Head of caudate nucleus (tissue), 42 donors: Measurements from ENCODE around the gene CSMD2.

Experiments used
- DNase-seq, 42 donors: peaks; one replicate each; pipeline versions ENCODE4 v3.0.0 to v3.0.0-alpha.2; 2020 to 2021; ENCODE audit warnings: mixed read lengths in 7 of 42
- intact Hi-C: fragments of 100-400 bp; cut with DNase I; formaldehyde crosslinking; loops from one replicate; pipeline ENCODE4 v1.15.0; 2022

Gene CSMD2

DNA sequence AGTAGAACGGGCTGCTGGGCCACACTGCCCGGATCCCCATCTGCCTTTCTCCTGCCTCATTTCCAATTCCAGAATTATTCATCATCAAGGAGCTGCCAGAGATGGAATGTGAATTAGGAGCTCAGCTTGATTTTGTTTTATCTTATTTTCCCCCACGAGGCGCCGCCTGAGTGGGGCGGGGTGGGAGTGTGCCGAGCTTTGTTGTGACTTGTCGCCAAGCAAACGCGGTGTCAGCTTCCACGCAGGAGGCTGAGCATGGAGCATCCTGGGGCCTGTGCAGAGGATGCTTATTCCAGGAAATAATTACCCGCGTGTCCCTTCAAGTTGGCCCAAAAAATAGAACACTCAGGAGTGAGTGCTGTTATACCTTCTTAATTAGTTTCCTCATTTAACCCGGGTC is 209.9 kb downstream of the CSMD2 start:
- intact Hi-C loops: no loop called here
- DNase-seq: peak in 24 of 42 donors; percentile 19 to 65 (median 39)

DNA sequence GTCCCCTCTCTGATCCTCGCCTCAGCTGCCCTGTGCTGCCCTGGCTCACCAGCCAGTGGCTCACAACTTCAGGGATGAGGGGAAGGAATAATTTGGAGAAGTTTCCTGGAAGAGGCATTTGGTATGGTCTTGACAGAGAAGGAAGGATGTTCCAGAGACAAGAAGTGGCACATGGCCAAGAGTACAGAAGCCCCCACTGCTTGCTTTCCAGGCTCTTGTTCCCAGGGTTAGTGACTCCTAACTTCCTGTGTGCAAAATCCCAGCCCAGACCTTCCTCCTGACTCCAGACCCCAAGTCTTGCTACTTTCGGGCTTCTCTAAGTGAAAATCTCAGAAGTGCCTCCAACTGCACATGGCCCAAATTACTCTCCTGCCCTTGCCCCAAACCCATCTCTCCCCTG is 215.5 kb downstream of the CSMD2 start:
- intact Hi-C loops: no loop called here
- no peak for DNase-seq

GRCh38 chr1:33948291-33948690 is 216.7 kb downstream of the CSMD2 start:
- DNase-seq: no peak
- intact Hi-C loops: no loop called here

- intact Hi-C loops: no loop called here
These were observed 218.2 kb downstream of the CSMD2 start for GRCh38 chr1:33946836-33947235.

DNA sequence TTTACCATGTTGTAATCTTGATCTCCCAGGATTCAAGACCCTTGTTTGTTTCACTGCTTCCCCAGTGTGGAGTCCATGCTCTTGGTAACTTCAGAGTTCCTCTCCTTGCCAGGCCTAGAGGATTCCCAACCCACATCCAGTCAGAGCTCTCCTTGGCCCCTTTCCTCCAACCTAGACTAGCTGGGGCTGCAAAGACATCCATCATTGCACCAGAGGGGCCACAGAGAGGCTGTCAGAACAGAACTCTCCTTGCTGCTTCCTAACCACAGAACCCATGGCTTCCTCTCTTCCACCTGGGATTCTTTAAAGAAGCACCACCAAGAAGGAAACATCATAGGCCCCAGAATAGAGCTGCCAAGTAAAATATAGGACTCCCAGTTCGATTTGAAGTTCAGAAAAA is 220.2 kb downstream of the CSMD2 start:
- intact Hi-C loops: no loop called here
- no peak for DNase-seq

More at GRCh38 chr1:33946836-33947235, 218.2 kb downstream of the CSMD2 start:
- no peak for DNase-seq

GRCh38 chr1:33943978-33944377 is 221.1 kb downstream of the CSMD2 start:
- DNase-seq: no peak

GRCh38 chr1:33932871-33933270 is 232.2 kb downstream of the CSMD2 start:
- intact Hi-C loops: no loop called here
- DNase-seq: no peak

More at GRCh38 chr1:33943978-33944377, 221.1 kb downstream of the CSMD2 start:
- intact Hi-C loops: no loop called here

GRCh38 chr1:33931111-33931475 is 233.9 kb downstream of the CSMD2 start:
- intact Hi-C loops: no loop called here
- no peak for DNase-seq

GRCh38 chr1:33930346-33931110 is 234.5 kb downstream of the CSMD2 start:
- intact Hi-C loops: no loop called here
- no peak for DNase-seq

DNA sequence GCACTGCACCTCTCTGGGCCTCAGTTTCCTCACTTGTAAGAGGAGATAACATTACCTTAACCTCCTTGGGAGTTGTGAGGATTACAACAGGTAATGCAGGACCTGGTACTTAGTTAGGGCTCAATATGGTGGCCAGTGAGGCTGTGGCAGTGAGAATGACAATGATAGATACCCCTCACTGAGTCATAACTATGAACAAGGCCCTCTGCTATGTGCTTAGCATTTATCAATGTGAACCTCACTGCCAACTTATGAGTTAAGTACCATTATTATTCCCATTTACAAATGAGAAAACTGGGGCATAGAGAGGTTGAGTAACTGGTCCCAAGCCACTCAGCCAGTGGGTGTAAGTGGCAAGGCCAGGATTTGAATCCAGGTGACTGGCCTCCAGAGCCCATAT is 236.8 kb downstream of the CSMD2 start:
- DNase-seq: no peak
- intact Hi-C loops: no loop called here

DNA sequence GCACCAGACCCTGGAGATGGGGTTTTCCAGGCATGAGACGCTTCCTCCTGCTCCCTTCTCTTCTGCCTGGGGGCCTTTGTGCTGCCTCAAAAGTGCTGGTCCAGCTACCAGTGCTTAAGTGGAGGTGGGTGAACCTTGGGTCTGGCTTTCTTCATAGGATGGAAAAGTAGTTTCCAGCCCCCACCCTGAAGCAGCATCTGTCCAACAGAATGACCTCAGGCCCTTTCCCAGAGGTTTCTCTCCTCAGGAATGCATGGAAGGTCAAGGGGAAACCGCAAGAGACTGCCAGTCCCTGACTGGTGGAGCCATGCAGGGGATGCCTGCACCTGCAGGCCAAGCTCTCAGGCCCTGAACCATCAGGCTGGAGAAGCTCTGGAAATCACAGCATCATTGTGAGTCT is 237.3 kb downstream of the CSMD2 start:
- no peak for DNase-seq
- intact Hi-C loops: no loop called here

DNA sequence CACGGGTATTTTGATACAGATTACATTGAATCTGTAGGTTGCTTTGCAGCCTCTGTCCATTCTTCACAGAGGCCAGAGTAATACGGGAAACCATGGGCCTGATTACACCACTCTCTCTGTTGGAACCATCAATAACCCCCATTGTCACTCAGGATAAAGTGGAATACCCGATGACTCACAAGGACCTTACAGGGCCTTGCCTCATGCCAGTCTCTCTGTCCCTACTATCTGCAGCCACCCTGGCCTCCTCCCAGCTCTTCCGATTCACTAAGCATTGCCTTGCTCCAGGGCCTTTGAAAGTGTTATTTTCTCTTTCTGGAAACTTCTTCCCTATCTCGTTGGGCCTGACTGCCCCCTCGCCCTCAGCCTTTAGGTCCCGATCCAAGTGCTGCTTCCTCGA is 239.4 kb downstream of the CSMD2 start:
- intact Hi-C loops: no loop called here
- peak in 32 of 42 donors; percentile 3 to 85 (median 45) for DNase-seq

DNA sequence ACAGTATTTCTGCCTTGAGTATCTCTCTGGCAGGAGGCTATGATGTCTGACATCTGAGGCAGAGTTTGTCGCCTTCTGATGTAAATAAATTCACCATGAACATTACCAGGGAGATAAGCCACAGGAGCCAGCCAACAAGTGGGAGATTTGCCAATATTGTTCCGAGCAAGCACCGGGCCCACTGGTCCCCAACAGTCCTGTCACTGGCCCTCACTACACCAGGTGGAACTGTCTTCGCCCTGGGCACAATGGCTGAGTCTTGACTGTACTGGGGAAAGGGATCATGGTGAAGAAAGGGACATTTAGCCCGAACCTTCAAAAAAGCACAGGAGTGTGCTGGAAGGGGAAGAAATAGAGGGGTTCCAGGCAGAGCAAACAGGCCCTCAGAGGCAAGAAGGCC is 243.7 kb downstream of the CSMD2 start:
- DNase-seq: no peak
- intact Hi-C loops: no loop called here

DNA sequence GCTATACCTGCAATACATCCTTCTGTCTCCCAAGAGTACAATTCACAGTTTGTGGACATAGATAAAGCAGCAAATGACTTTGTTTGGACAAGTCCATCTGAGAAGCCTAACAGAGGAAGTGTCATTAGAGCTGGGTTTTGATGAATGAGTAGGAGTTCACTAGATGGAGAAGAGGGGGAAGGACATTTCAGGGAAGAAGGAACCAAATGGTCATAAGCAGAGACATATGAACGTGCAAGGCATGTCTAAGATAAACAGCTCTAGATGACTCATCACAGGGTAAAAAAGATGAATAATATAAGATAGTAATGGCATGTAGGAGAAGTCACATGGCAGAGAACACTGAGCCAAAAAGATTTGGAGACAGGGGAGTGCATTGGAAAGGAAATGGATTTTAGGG is 246.7 kb downstream of the CSMD2 start:
- intact Hi-C loops: no loop called here
- DNase-seq: no peak

DNA sequence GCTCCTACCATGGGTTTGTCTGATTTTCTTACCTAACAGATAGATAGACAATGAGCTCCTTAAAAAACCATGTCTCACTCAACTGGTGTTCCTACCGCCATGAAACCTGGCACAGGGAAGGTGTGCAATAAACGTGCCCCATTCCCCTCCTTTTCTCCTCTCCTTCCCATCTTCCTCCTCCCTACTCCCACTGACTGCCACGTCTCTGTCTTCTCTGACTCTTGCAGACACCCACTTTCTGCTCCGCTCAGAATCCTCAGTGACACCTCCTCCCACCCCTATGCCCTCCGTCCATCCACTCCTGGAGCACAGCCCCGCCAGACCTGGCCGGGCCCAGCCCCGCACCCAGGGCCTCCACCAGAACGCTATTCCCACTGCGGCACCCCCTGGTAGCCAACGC is 248.2 kb downstream of the CSMD2 start:
- intact Hi-C loops: no loop called here
- peak in 10 of 42 donors; percentile 17 to 73 (median 36) for DNase-seq

- no peak for DNase-seq
- intact Hi-C loops: no loop called here
These were observed 250.5 kb downstream of the CSMD2 start for GRCh38 chr1:33914531-33914930.

GRCh38 chr1:33908324-33908956 is 256.6 kb downstream of the CSMD2 start:
- intact Hi-C loops: no loop called here
- peak in 19 of 42 donors; percentile 8 to 76 (median 38) for DNase-seq

GRCh38 chr1:33906156-33906555 is 258.9 kb downstream of the CSMD2 start:
- intact Hi-C loops: no loop called here

GRCh38 chr1:33905241-33905640 is 259.8 kb downstream of the CSMD2 start:
- intact Hi-C loops: no loop called here
- peak in 1 of 42 donors; percentile 7 for DNase-seq

More at GRCh38 chr1:33906156-33906555, 258.9 kb downstream of the CSMD2 start:
- peak in 1 of 42 donors; percentile 0 for DNase-seq

DNA sequence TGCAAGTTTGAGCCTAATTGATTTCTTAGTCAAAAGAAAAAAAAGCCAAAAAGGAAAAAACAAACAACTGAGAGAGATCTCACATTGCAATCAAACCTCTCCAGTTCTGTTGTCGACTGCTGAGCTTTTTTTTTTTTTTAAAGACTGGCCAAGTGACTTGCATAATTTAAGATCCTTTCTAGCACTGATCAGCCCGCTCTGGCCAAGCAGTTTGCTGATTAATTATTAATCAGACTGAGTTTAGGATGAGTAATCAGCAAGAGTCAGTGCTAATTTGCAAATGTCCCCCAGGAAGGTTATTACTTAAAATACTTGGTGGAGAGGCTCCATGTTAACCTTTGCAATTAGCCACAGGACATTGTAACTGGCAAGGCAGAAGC is 261.8 kb downstream of the CSMD2 start:
- intact Hi-C loops: no loop called here
- DNase-seq: peak in 1 of 42 donors; percentile 36
